ENCODE data around the gene EFCC1. TPM values are rescaled to one million over a fixed set of nuclear protein-coding genes. Genes with fewer than 3 reads are reported as not detected.

Gene EFCC1
- total RNA-seq, 6 experiments from 2014 or later: 0.25 to 1.5 (median 0.39) TPM

GRCh38 chr3:129035360-129036221 lies 34.5 kb downstream of the EFCC1 start:
- H3K27me3 ChIP-seq: no peaks in the 10 kb centered on the region
- no peak overlapping the region for H3K27ac ChIP-seq
- intact Hi-C loops (cut with DNase I): no loop called here
- 68% methylated on average over 9 of the region's 11 CpGs for WGBS (ENCODE audit: insufficient coverage, low coverage, low lambda C conversion rate, missing lambda C conversion rate)
- H3K4me3 ChIP-seq: no peak overlapping the region
- no peaks in the 10 kb centered on the region for H3K9me3 ChIP-seq
- H3K36me3 ChIP-seq: no peaks in the 10 kb centered on the region
- no peaks in the 10 kb centered on the region for H3K4me1 ChIP-seq
- ATAC-seq (peak in 3 of 4 donors; percentile 5 to 69 (median 33)), DNase-seq (no peak)
- TF ChIP-seq POLR2A (IDR thresholded peaks at IDR 0.05) (no peak), CTCF (IDR thresholded peaks at IDR 0.05) (no peak)

- no peaks in the 10 kb centered on the region for H3K4me1 ChIP-seq
- no peak overlapping the region for H3K4me3 ChIP-seq
- H3K9me3 ChIP-seq: no peaks in the 10 kb centered on the region
- H3K27me3 ChIP-seq: no peaks in the 10 kb centered on the region
- DNase-seq (no peak), ATAC-seq (no peak)
- H3K36me3 ChIP-seq: no peaks in the 10 kb centered on the region
- intact Hi-C loops (cut with DNase I): no loop called here
- no peak overlapping the region for H3K27ac ChIP-seq
- no peak for TF ChIP-seq CTCF (IDR thresholded peaks at IDR 0.05)
- no peak for TF ChIP-seq POLR2A (IDR thresholded peaks at IDR 0.05)
- WGBS (ENCODE audit: insufficient coverage, low coverage, low lambda C conversion rate, missing lambda C conversion rate): 79% methylated on average over 3 of the region's 10 CpGs
These were observed 35.4 kb downstream of the EFCC1 start for GRCh38 chr3:129036222-129037092.

GRCh38 chr3:129037093-129037419 lies 36.0 kb downstream of the EFCC1 start:
- no peak overlapping the region for H3K4me3 ChIP-seq
- DNase-seq (no peak), ATAC-seq (no peak)
- H3K27ac ChIP-seq: no peak overlapping the region
- no peak for TF ChIP-seq POLR2A (IDR thresholded peaks at IDR 0.05)
- TF ChIP-seq CTCF (IDR thresholded peaks at IDR 0.05): no peak
- H3K27me3 ChIP-seq: no peaks in the 10 kb centered on the region
- no peaks in the 10 kb centered on the region for H3K9me3 ChIP-seq
- H3K36me3 ChIP-seq: no peaks in the 10 kb centered on the region
- no peaks in the 10 kb centered on the region for H3K4me1 ChIP-seq
- intact Hi-C loops (cut with DNase I): no loop called here
- whole genome bisulfite sequencing (ENCODE audit: insufficient coverage, low coverage, low lambda C conversion rate, missing lambda C conversion rate): no CpG with 5 or more reads among the region's 2 CpGs

- H3K4me1 ChIP-seq: no peaks in the 10 kb centered on the region
- ATAC-seq: no peak
- H3K9me3 ChIP-seq: no peaks in the 10 kb centered on the region
- H3K27ac ChIP-seq: no peak overlapping the region
- WGBS (ENCODE audit: insufficient coverage, low coverage, low lambda C conversion rate, missing lambda C conversion rate): 65% methylated on average over 5 of the region's 10 CpGs
- no peaks in the 10 kb centered on the region for H3K27me3 ChIP-seq
- TF ChIP-seq POLR2A (IDR thresholded peaks at IDR 0.05): no peak
- TF ChIP-seq CTCF (IDR thresholded peaks at IDR 0.05): no peak
- no peak overlapping the region for H3K4me3 ChIP-seq
- no peak for DNase-seq
- H3K36me3 ChIP-seq: no peaks in the 10 kb centered on the region
- intact Hi-C loops (cut with DNase I): no loop called here
These were observed 37.2 kb downstream of the EFCC1 start for GRCh38 chr3:129038121-129038855.
